ENCODE results near the gene CISD1. TPM values are rescaled to one million over a fixed set of nuclear protein-coding genes. Genes with fewer than 3 reads are reported as not detected.

The CISD1 gene
- total and polyA plus RNA-seq, 2 donors (not counting 1 experiment from before 2014, with no cell fraction given): 14.0 to 39.9 TPM

DNA sequence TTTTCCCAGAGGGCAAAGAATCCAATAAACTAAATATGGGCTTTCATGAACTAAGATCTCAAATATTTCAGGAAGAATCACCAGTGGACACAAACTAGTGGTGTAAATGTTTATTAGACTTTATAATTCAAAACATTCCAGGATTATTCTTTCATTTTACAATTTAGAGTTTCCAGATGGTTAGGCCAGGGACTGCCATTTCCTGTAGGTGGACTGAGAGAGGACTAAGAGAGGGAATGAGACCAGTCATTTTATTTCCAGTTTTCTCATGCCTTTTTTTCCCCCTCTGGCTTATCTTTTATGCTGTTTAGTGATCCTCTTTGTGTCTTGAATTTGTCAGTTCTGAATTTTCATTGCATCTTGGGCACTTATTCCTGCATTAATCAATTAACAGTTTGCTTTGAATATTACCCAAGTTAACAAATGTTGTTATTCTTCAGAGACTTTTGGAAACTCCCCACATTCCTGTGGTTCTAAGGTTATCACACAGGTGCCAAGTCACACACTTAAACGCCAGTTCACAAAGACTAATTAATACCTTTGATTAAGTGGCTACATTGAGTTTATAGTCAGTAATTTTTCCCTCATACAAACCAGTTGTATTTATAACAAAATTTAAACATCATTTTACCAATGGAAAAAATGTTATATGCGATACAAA, 12.3 kb downstream of the CISD1 start:
- Histone ChIP-seq H3K36me3 (ENCODE audit: control insufficient read depth, insufficient read depth, low read length) (no peaks in the 10 kb centered on the region), H3K27me3 (ENCODE audit: control insufficient read depth, insufficient read depth, low read length) (no peaks in the 10 kb centered on the region), H3K9ac (ENCODE audit: insufficient read depth, low read length) (no peak overlapping the region), H3K4me3 (replicated peaks in 1 of 4; ENCODE audit: control extremely low read depth in 1 of 4, insufficient read depth in 1 of 4, low read depth in 3 of 4, low read length in 4 of 4) (no peak overlapping the region), H3K9me3 (ENCODE audit: control insufficient read depth, insufficient read depth, low read depth, low read length) (no peaks in the 10 kb centered on the region), H3K27ac (ENCODE audit: insufficient read depth, low read length) (no peak overlapping the region), H2AFZ (ENCODE audit: low read length) (no peak overlapping the region), H3K79me2 (ENCODE audit: control insufficient read depth, insufficient read depth, low read length) (no peaks in the 10 kb centered on the region), H3K4me2 (ENCODE audit: extremely low read depth, insufficient read depth, low read length) (no peak overlapping the region), H4K20me1 (ENCODE audit: control insufficient read depth, extremely low read depth, insufficient read depth, low read length) (no peaks in the 10 kb centered on the region), H3K4me1 (ENCODE audit: control insufficient read depth, extremely low read depth, insufficient read depth, low read length) (peaks cover 2% of the 10 kb centered on the region)
- DNase-seq (ENCODE audit: low read depth in 2 of 2): peak in 1 of 2 donors; percentile 64
- no peak for TF ChIP-seq EZH2 (IDR thresholded peaks at IDR 0.05; ENCODE audit: low read length, missing control alignments)
- TF ChIP-seq, protein P1, sequence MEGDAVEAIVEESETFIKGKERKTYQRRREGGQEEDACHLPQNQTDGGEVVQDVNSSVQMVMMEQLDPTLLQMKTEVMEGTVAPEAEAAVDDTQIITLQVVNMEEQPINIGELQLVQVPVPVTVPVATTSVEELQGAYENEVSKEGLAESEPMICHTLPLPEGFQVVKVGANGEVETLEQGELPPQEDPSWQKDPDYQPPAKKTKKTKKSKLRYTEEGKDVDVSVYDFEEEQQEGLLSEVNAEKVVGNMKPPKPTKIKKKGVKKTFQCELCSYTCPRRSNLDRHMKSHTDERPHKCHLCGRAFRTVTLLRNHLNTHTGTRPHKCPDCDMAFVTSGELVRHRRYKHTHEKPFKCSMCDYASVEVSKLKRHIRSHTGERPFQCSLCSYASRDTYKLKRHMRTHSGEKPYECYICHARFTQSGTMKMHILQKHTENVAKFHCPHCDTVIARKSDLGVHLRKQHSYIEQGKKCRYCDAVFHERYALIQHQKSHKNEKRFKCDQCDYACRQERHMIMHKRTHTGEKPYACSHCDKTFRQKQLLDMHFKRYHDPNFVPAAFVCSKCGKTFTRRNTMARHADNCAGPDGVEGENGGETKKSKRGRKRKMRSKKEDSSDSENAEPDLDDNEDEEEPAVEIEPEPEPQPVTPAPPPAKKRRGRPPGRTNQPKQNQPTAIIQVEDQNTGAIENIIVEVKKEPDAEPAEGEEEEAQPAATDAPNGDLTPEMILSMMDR (conservative IDR thresholded peaks at IDR 0.05 in 1 of 2, IDR thresholded peaks at IDR 0.05 in 1 of 2; ENCODE audit: low read depth in 1 of 2, low read length in 2 of 2): no peak

DNA sequence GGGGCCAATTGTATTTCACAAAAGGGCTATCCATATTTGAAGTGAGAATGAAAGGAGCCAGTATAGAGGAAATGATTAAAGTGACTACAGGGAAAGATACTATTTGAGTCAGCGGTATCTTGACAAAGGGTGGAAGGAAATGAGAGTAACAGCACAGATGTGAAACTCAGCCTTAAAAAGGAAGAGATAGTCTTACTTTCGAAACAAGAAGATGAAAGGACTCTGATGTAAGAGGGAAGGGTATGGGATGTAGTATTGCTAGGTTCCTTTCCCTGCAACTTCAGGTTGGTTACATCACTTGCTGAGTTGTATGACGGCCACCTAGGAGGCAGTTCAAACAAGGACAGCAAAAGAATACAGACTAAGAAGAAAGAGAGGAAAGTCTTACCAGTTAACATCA, 13.7 kb downstream of the CISD1 start:
- no peak for TF ChIP-seq EZH2 (IDR thresholded peaks at IDR 0.05; ENCODE audit: low read length, missing control alignments)
- TF ChIP-seq, protein P1 (conservative IDR thresholded peaks at IDR 0.05 in 1 of 2, IDR thresholded peaks at IDR 0.05 in 1 of 2; ENCODE audit: low read depth in 1 of 2, low read length in 2 of 2): no peak
- Histone ChIP-seq H3K27me3 (ENCODE audit: control insufficient read depth, insufficient read depth, low read length) (no peaks in the 10 kb centered on the region), H4K20me1 (ENCODE audit: control insufficient read depth, extremely low read depth, insufficient read depth, low read length) (no peaks in the 10 kb centered on the region), H3K4me1 (ENCODE audit: control insufficient read depth, extremely low read depth, insufficient read depth, low read length) (peaks cover 4% of the 10 kb centered on the region), H3K9me3 (ENCODE audit: control insufficient read depth, insufficient read depth, low read depth, low read length) (no peaks in the 10 kb centered on the region), H3K9ac (ENCODE audit: insufficient read depth, low read length) (no peak overlapping the region), H3K4me3 (replicated peaks in 1 of 4; ENCODE audit: control extremely low read depth in 1 of 4, insufficient read depth in 1 of 4, low read depth in 3 of 4, low read length in 4 of 4) (no peak overlapping the region), H3K27ac (ENCODE audit: insufficient read depth, low read length) (no peak overlapping the region), H3K36me3 (ENCODE audit: control insufficient read depth, insufficient read depth, low read length) (no peaks in the 10 kb centered on the region), H2AFZ (ENCODE audit: low read length) (no peak overlapping the region), H3K79me2 (ENCODE audit: control insufficient read depth, insufficient read depth, low read length) (no peaks in the 10 kb centered on the region), H3K4me2 (ENCODE audit: extremely low read depth, insufficient read depth, low read length) (no peak overlapping the region)
- no peak for DNase-seq (ENCODE audit: low read depth in 2 of 2)

DNA sequence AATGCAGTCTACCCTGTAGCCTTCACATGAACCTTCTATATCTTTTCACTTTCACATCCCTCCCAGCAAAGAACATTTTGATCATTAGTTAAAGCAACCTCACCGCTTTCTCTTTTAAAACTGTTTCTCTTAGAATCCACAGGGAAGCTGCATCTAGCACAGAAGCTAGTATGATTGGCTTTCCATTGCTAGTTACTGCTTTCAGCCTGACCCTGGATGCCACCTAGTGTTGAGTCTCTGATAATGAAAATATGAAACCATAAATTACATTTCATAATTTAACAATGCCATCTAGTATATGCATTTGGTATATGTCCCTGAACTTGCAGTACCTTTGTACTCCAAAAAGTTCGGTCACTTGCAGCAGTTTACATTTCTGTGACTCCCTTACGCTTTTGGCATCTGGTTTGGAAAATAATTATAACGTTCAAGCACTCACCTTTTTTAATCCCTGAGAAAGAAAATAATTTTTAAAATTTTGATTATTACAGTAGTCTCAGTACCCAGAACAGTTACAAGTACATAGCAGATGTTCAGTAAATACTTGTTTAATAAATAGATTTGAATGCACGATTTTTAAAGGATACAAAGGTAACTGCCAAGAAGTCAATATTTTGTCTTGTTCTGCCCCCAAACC, 22.7 kb downstream of the CISD1 start:
- H3K9ac ChIP-seq (ENCODE audit: insufficient read depth, low read length): no peak overlapping the region
- H3K79me2 ChIP-seq (ENCODE audit: control insufficient read depth, insufficient read depth, low read length): no peaks in the 10 kb centered on the region
- H4K20me1 ChIP-seq (ENCODE audit: control insufficient read depth, extremely low read depth, insufficient read depth, low read length): no peaks in the 10 kb centered on the region
- H3K9me3 ChIP-seq (ENCODE audit: control insufficient read depth, insufficient read depth, low read depth, low read length): no peaks in the 10 kb centered on the region
- peak; percentile 47 to 80 for DNase-seq (ENCODE audit: low read depth in 2 of 2)
- no peaks in the 10 kb centered on the region for H3K36me3 ChIP-seq (ENCODE audit: control insufficient read depth, insufficient read depth, low read length)
- no peak overlapping the region for H3K4me3 ChIP-seq (replicated peaks in 1 of 4; ENCODE audit: control extremely low read depth in 1 of 4, insufficient read depth in 1 of 4, low read depth in 3 of 4, low read length in 4 of 4)
- no peak overlapping the region for H2AFZ ChIP-seq (ENCODE audit: low read length)
- TF ChIP-seq EZH2 (IDR thresholded peaks at IDR 0.05; ENCODE audit: low read length, missing control alignments): no peak
- TF ChIP-seq, protein P1 (conservative IDR thresholded peaks at IDR 0.05 in 1 of 2, IDR thresholded peaks at IDR 0.05 in 1 of 2; ENCODE audit: low read depth in 1 of 2, low read length in 2 of 2): peak; percentile 78 to 80
- H3K27ac ChIP-seq (ENCODE audit: insufficient read depth, low read length): no peak overlapping the region
- H3K4me1 ChIP-seq (ENCODE audit: control insufficient read depth, extremely low read depth, insufficient read depth, low read length): peaks cover 2% of the 10 kb centered on the region
- H3K4me2 ChIP-seq (ENCODE audit: extremely low read depth, insufficient read depth, low read length): no peak overlapping the region
- no peaks in the 10 kb centered on the region for H3K27me3 ChIP-seq (ENCODE audit: control insufficient read depth, insufficient read depth, low read length)
